22Rv1 (cell line): Measurements from ENCODE around the gene NUAK1.

Experiments
- CTCF ChIP-seq: fragments of 450-650 bp; IDR thresholded peaks from 2 replicates; pipeline ENCODE4 v1.5.1; 2017; ENCODE audit warnings: mild to moderate bottlenecking
- ZFX ChIP-seq: fragments of 450-650 bp; IDR thresholded peaks from 2 replicates; pipeline ENCODE4 v1.6.1; 2017; ENCODE audit warnings: antibody characterized with exemption, borderline replicate concordance

- TF ChIP-seq CTCF (no peak), ZFX (no peak)
Measured at GRCh38 chr12:106144847-106145246, 6.1 kb upstream of the NUAK1 start.
